Thoracic aorta (tissue), 2 donors: Measurements from ENCODE around the gene MLLT6. TPM values are rescaled to one million over a fixed set of nuclear protein-coding genes. Genes with fewer than 3 reads are reported as not detected.
A peak's percentile ranks its signal among the peaks of the same experiment; 100 is the strongest.

Experiments
- ATAC-seq: fragments of 150-250 bp; one replicate; pipeline ENCODE4 v1.8.0; 2017; ENCODE audit warnings: low read depth; ENCODE audit not compliant: insufficient number of reproducible peaks, low FRiP score
- DNase-seq: peaks from one replicate; pipeline ENCODE4 v3.0.0-alpha.2; 2020; ENCODE audit warnings: low spot score
- H3K27ac ChIP-seq, 2 donors: fragments of 200-600 bp; sonication (generic); 1 replicate in 1 of 2; 2 replicates in 1 of 2; pipeline ENCODE4 v1.5.1; 2016; ENCODE audit warnings: mild to moderate bottlenecking in 2 of 2, moderate library complexity in 2 of 2
- H3K27me3 ChIP-seq: fragments of 200-600 bp; sonication (generic); replicated peaks from 2 replicates; pipeline ENCODE4 v1.6.0; 2016; ENCODE audit warnings: mild to moderate bottlenecking; ENCODE audit not compliant: insufficient read depth
- H3K36me3 ChIP-seq: fragments of 200-600 bp; sonication (generic); one replicate; pipeline ENCODE4 v1.5.1; 2016
- H3K4me1 ChIP-seq, 2 donors: fragments of 200-600 bp; sonication (generic); 1 replicate in 1 of 2; 2 replicates in 1 of 2; pipeline versions ENCODE4 v1.5.1 to v1.6.0; 2016; ENCODE audit warnings: low read depth in 2 of 2, mild to moderate bottlenecking in 1 of 2; ENCODE audit not compliant: control insufficient read depth in 1 of 2
- H3K4me3 ChIP-seq: fragments of 200-600 bp; sonication (generic); 2 replicates; pipeline ENCODE4 v1.5.1; 2016; ENCODE audit warnings: mild to moderate bottlenecking
- H3K9me3 ChIP-seq: fragments of 200-600 bp; sonication (generic); 2 replicates; pipeline ENCODE4 v1.5.1; 2016
- total RNA-seq, 2 donors: library from RNA; depleted of rRNA; stranded (reverse); fragments of >200 nt; gene quantifications; one replicate each; pipeline versions ENCODE4 v1.1.0 to v1.2.3, GENCODE V29; 2016
- TF ChIP-seq, protein P1 (sequence below): fragments of 200-600 bp; sonication (generic); IDR thresholded peaks from one replicate; pipeline ENCODE4 v1.5.1; 2019; ENCODE audit warnings: antibody characterized with exemption

The MLLT6 gene
- total RNA-seq, 2 donors from 2014 or later: 113 to 201 TPM

DNA sequence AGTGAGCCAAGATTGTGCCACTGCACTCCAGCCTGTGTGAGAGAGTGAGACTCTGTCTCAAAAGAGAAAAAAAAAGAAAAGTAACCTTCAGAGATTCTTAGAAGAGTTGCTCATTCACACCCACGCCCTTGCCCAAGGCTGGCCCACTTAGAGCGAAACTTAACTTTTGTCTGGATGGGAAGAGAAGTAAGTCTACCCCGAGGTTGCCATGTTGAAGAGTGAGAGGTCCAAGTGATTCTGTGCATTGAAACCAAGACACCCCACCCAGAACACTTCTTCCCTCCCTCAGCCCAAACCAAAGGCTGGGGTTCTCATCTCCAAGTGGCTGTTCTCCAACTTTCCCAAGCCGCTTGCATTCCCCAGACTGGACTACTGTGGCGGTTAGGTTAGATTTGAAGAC lies 22.7 kb downstream of the MLLT6 start:
- TF ChIP-seq, protein P1, sequence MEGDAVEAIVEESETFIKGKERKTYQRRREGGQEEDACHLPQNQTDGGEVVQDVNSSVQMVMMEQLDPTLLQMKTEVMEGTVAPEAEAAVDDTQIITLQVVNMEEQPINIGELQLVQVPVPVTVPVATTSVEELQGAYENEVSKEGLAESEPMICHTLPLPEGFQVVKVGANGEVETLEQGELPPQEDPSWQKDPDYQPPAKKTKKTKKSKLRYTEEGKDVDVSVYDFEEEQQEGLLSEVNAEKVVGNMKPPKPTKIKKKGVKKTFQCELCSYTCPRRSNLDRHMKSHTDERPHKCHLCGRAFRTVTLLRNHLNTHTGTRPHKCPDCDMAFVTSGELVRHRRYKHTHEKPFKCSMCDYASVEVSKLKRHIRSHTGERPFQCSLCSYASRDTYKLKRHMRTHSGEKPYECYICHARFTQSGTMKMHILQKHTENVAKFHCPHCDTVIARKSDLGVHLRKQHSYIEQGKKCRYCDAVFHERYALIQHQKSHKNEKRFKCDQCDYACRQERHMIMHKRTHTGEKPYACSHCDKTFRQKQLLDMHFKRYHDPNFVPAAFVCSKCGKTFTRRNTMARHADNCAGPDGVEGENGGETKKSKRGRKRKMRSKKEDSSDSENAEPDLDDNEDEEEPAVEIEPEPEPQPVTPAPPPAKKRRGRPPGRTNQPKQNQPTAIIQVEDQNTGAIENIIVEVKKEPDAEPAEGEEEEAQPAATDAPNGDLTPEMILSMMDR: no peak
- H3K27me3 ChIP-seq: no peaks in the 10 kb centered on the region
- ATAC-seq: no peak
- no peak overlapping the region for H3K27ac ChIP-seq
- peaks cover 18% of the 10 kb centered on the region for H3K36me3 ChIP-seq
- no peaks in the 10 kb centered on the region for H3K9me3 ChIP-seq
- no peak overlapping the region for H3K4me3 ChIP-seq
- H3K4me1 ChIP-seq: peaks cover 14 to 33% of the 10 kb centered on the region in 2 donors
- DNase-seq: no peak

DNA sequence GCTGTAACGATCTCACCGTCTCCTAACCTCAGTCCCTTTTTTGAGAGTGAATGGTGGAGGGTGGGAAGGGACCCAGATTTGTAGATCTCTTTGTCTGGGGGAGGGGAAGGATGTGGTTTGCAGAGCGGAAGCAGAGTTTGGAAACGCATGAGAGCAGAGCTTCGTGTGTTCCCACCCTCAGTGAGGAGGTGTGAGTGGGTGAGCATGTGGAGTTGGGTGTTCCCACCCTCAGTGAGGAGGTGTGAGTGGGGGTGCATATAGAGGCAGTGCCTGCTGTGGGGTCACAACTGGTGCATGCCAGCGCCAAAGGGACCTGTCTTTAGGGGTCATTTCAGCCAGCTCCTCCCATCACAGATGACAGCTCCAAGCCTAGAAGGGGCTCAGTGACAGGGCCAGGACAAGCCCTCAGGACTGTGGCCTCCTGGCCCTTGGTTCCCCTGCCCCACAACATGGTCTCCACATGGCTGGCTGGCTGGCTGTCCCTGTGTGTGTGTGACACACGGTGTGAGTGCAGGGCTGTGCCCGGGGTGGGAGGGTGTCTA lies 23.3 kb downstream of the MLLT6 start:
- Histone ChIP-seq H3K9me3 (no peaks in the 10 kb centered on the region), H3K27ac (peak overlapping the region in 1 of 2 donors; percentile 82), H3K4me1 (peaks cover 14 to 39% of the 10 kb centered on the region in 2 donors), H3K4me3 (no peak overlapping the region), H3K36me3 (peaks cover 15% of the 10 kb centered on the region), H3K27me3 (no peaks in the 10 kb centered on the region)
- DNase-seq (no peak), ATAC-seq (no peak)
- TF ChIP-seq, protein P1: no peak

DNA sequence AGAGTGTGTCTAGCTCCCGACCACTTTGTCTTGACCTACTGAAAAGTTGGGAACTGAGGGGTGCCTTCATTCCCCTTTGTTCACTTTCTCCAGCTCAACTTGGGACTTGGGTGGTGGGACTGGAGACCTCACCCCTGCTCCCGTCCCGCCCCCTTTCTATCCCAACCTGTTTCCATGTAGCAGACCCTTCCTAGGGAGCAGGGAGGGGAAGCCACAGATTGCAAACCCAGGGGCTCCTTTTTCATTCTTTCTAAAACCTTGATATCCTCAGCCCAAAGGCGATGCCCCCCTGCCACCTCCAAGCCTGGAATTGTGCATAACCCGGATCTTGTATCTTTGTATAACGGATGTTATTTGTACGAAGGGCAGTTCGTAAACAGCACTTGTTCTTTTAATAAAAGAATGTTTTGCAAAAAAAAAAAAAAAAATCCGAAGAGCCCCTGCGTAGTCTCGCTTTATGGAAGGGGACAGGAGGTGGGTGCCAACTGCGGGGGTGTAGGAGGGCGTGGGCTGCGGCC lies 24.4 kb downstream of the MLLT6 start:
- Histone ChIP-seq H3K27ac (peak overlapping the region; percentile 82), H3K9me3 (no peaks in the 10 kb centered on the region), H3K36me3 (peaks cover 11% of the 10 kb centered on the region), H3K4me3 (peak overlapping the region; percentile 89), H3K27me3 (no peaks in the 10 kb centered on the region), H3K4me1 (peaks cover 12 to 38% of the 10 kb centered on the region in 2 donors)
- TF ChIP-seq, protein P1: no peak
- ATAC-seq: no peak
- no peak for DNase-seq

DNA sequence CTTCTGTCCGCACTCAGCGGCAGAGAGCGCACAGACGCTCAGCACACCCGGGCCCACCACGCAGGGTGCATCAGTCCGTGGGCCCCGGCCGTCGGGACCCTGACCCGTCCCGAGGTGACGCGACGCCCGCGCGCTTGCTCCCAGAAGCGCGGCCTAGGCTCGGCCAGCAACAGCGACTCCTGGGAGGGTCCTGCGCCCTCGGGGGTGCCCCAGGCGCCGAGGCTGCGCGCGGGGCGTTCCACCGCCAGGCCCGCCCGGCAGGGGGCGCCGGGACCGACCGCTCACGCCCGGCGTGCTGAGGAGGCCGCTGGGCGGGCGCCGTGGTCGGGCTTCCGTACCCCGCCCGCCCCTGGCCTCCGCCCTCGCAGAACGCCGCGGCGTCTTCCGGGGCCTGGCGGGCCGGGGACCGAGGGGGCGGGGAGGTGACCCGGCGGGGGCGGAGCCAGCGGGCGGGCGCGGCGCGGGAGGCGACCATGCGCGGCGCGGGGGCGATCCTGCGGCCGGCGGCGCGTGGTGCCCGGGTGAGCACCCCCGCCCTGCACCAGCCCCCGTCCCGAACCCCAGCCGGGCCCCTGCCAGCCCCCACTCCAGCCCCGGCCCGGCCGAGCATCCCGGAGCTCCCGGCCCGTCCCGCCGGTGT lies 24.9 kb downstream of the MLLT6 start, which contains the start of gene CISD3:
TSS of gene CISD3 (plus strand) at position 456 of the 640 bp plus-strand sequence. CDS start at position 474, 18 bp downstream.
- peaks cover 11 to 35% of the 10 kb centered on the region in 2 donors for H3K4me1 ChIP-seq
- H3K9me3 ChIP-seq: no peaks in the 10 kb centered on the region
- H3K36me3 ChIP-seq: peaks cover 7% of the 10 kb centered on the region
- peak within 1 kb of the TSS; percentile 87 to 89 for H3K27ac ChIP-seq
- ATAC-seq: peak; percentile 79
- TF ChIP-seq, protein P1: peak; percentile 66
- H3K27me3 ChIP-seq: no peaks in the 10 kb centered on the region
- H3K4me3 ChIP-seq: peak within 1 kb of the TSS; percentile 89
- no peak for DNase-seq

DNA sequence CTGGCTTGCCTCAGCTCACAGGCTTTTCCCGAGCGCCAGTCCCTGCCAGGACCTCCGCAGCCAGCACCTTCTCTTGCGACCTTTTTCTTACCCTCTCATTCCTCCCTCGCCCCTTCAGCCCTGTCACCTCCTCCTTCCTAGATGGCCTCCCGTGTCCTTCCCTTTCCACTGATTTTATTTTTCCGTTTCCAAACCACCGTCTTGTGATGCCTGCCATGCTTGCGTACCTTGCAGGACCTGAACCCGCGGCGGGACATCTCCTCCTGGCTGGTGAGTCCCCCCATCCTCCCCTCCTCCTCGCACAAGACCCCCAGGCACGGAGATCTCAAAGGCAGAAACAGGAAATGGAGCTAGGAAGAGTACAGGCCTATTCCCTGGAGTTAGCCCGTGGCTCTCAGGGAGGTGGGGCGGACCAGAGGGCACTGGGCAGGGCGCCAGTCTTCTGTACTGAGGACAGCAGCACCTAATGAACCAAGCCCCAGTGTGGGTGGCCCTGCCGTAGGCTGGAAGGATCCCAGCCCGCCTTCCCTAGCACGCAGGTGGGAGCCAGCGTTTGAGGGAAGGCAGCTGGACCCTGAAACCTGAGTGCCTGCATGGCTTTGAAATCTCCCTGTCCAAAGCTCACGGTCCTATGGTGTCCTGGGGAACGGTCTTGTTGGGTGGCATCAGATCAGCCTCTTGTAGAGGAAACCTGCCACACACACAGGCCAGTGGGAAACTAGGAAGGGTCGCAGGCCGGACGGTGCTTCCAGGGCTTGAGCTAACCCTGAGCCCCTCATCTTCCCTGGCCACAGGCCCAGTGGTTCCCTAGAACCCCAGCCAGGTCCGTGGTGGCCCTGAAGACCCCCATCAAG lies 25.7 kb downstream of the MLLT6 start:
- Histone ChIP-seq H3K36me3 (peaks cover 2% of the 10 kb centered on the region), H3K27me3 (no peaks in the 10 kb centered on the region), H3K4me1 (peaks cover 15 to 42% of the 10 kb centered on the region in 2 donors), H3K4me3 (peak overlapping the region; percentile 89), H3K9me3 (no peaks in the 10 kb centered on the region), H3K27ac (peak overlapping the region; percentile 87 to 89)
- ATAC-seq (peak; percentile 8), DNase-seq (peak; percentile 47)
- TF ChIP-seq, protein P1: no peak
